Colonic mucosa (tissue), 4 donors: Measurements from ENCODE around the gene ADAP1. TPM values are rescaled to one million over a fixed set of nuclear protein-coding genes. Genes with fewer than 3 reads are reported as not detected.

Experiments used
- DNase-seq: peaks from one replicate; pipeline ENCODE4 v3.0.0-alpha.2; 2020
- H3K27ac ChIP-seq: fragments of 200-600 bp; one replicate; pipeline ENCODE4 v1.8.0; 2021
- H3K27me3 ChIP-seq: fragments of 200-600 bp; one replicate; pipeline ENCODE4 v1.8.0; 2021
- H3K36me3 ChIP-seq: fragments of 200-600 bp; one replicate; pipeline ENCODE4 v1.8.0; 2021
- H3K4me1 ChIP-seq: fragments of 200-600 bp; one replicate; pipeline ENCODE4 v1.8.0; 2021; ENCODE audit warnings: mild to moderate bottlenecking
- H3K4me3 ChIP-seq: fragments of 200-600 bp; one replicate; pipeline ENCODE4 v1.8.0; 2021
- H3K9ac ChIP-seq, 2 donors: one replicate each; pipeline ENCODE4 v1.7.0; 2013; ENCODE audit warnings: control low read depth in 2 of 2, low read depth in 2 of 2, low read length in 2 of 2
- H3K9me3 ChIP-seq: fragments of 200-600 bp; one replicate; pipeline ENCODE4 v1.8.0; 2021
- CTCF ChIP-seq: fragments of 200-600 bp; IDR thresholded peaks from one replicate; pipeline ENCODE4 v1.8.0; 2022; ENCODE audit warnings: antibody characterized with exemption, mild to moderate bottlenecking
- intact Hi-C: fragments of 100-400 bp; cut with DNase I; formaldehyde crosslinking; loops from one replicate; pipeline ENCODE4 v1.14.1; 2022
- total RNA-seq, 2 donors: library from RNA; stranded (reverse); fragmentation: NEBNext Ultra II Directional in 1 of 2; extraction: Animal tissue kit (Norgen Biotek cat#: 25700) in 1 of 2; gene quantifications; one replicate each; pipeline ENCODE4 v1.2.1, GENCODE V29; 2021
- donor health status: healthy.
- donor health status: DM: no; HTN: no; CAD: no.
- donor health status: DM: no; HTN: no; CAD: no.

The ADAP1 gene
- total RNA-seq, 2 donors from 2014 or later: 107 to 201 TPM

DNA sequence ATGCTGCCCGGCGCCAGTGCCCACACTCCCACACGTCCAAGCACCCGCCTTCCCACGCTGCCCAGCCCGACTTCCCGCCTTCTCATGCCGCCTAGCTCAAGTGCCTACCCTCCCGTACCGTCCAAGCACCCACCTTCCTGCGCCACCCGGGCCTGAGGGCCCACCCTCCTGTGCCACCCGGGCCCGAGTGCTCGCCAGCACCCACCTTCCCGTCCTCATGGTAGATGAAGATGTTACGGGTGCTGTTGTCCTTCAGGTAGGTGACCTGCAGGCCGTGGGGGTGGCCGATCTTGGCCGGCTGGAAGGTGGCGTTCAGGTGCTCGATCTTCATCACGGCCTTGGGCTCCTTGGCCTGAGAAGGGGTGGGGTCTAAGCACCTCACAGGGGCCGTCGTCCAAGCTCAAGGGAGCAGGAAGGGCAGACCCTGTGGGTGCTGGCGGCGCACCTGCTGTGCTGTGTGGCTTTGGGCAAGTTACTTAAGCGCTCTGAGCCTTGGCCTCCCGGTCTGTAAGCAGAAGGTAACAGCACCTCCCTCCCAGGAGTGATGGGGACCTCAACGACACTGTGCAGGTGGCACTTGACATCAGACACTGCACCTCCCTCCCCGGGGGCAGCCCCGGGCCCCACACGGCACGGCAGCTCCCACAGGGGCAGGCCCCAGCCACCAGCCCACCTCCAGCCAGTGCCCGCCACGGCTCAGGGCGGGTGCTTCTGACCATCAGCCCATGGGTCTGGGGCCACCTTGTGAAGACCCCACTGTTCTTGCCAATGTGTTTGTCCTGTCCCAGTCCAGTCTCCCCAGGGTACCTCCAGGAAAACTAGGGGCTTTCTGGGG lies 50.3 kb downstream of the ADAP1 start:
- intact Hi-C loops: no loop called here

GRCh38 chr7:902996-903395 lies 51.5 kb downstream of the ADAP1 start:
- TF ChIP-seq CTCF: no peak
- intact Hi-C loops: no loop called here
- DNase-seq: no peak
- Histone ChIP-seq H3K9ac (no peak overlapping the region), H3K27me3 (no peaks in the 10 kb centered on the region), H3K4me3 (no peak overlapping the region), H3K36me3 (no peaks in the 10 kb centered on the region), H3K27ac (no peak overlapping the region), H3K4me1 (peaks cover 4% of the 10 kb centered on the region), H3K9me3 (no peaks in the 10 kb centered on the region)

More for the DNA sequence above, 50.3 kb downstream of the ADAP1 start:
- no peak for TF ChIP-seq CTCF
- Histone ChIP-seq H3K9me3 (no peaks in the 10 kb centered on the region), H3K36me3 (no peaks in the 10 kb centered on the region), H3K9ac (no peak overlapping the region), H3K4me3 (no peak overlapping the region), H3K27me3 (no peaks in the 10 kb centered on the region), H3K4me1 (peaks cover 9% of the 10 kb centered on the region), H3K27ac (no peak overlapping the region)
- no peak for DNase-seq

GRCh38 chr7:901388-902154 lies 52.9 kb downstream of the ADAP1 start:
- intact Hi-C loops: no loop called here
- Histone ChIP-seq H3K36me3 (no peaks in the 10 kb centered on the region), H3K27me3 (no peaks in the 10 kb centered on the region), H3K9me3 (no peaks in the 10 kb centered on the region), H3K9ac (peak overlapping the region in 1 of 2 donors; percentile 51), H3K27ac (peak overlapping the region; percentile 60), H3K4me3 (no peak overlapping the region), H3K4me1 (peaks cover 4% of the 10 kb centered on the region)
- TF ChIP-seq CTCF: no peak
- peak; percentile 96 for DNase-seq

DNA sequence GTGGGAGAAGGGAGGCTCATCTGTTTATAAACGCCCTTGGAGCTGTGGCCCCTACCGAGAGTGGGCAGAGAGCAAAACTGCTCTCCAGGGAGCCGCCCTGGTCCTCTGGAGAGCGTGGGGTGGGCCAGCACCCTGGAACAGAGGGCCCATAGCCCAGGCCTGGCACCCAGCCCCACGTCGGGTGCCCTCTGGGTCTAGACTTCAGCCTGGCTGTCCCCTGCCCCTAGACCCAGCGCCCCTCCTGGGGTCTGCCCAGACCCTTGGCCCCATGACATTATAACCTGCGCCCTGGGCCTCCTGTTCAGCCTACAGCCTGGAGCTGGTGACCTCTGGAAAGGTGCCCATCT lies 53.5 kb downstream of the ADAP1 start:
- Histone ChIP-seq H3K4me3 (no peak overlapping the region), H3K27me3 (no peaks in the 10 kb centered on the region), H3K9ac (peak overlapping the region in 1 of 2 donors; percentile 51), H3K9me3 (no peaks in the 10 kb centered on the region), H3K27ac (peak overlapping the region; percentile 60), H3K36me3 (peaks cover under 1% of the 10 kb centered on the region), H3K4me1 (peaks cover 4% of the 10 kb centered on the region)
- DNase-seq: no peak
- no peak for TF ChIP-seq CTCF
- intact Hi-C loops: no loop called here

GRCh38 chr7:900331-901040 lies 54.0 kb downstream of the ADAP1 start:
- H3K4me1 ChIP-seq: peaks cover 4% of the 10 kb centered on the region
- H3K9ac ChIP-seq: peak overlapping the region in 1 of 2 donors; percentile 51
- peaks cover 4% of the 10 kb centered on the region for H3K36me3 ChIP-seq
- no peak for DNase-seq
- H3K27ac ChIP-seq: peak overlapping the region; percentile 60
- no peak overlapping the region for H3K4me3 ChIP-seq
- H3K27me3 ChIP-seq: no peaks in the 10 kb centered on the region
- intact Hi-C loops: no loop called here
- H3K9me3 ChIP-seq: no peaks in the 10 kb centered on the region
- no peak for TF ChIP-seq CTCF
